A673 (cell line): ENCODE data around the gene C5orf15. TPM values are rescaled to one million over a fixed set of nuclear protein-coding genes. Genes with fewer than 3 reads are reported as not detected.

Experiments used
- BruUV-seq: library from RNA; stranded (reverse); fragments of 400-500 nt; replicated peaks from 2 replicates; lab custom pipeline; 2021; lab: Mats Ljungman, UMichigan
- CTCF ChIA-PET: fragments of 300-600 bp; sonication (Branson Sonifier 250); formaldehyde crosslinking; loops from one replicate; lab custom pipeline; 2022; ENCODE audit warnings: antibody characterized with exemption; lab: Charles Lee
- POLR2A ChIA-PET: fragments of 300-600 bp; sonication (Branson Sonifier 250); formaldehyde crosslinking; loops from one replicate; lab custom pipeline; 2022; ENCODE audit warnings: antibody characterized with exemption; ENCODE audit not compliant: low non-redundant PET; lab: Charles Lee
- DNase-seq: peaks from one replicate; pipeline ENCODE4 v3.0.0-alpha.2; 2015; ENCODE audit warnings: low spot score
- H3K27ac ChIP-seq: fragments of 200-600 bp; sonication (generic); 2 replicates; pipeline ENCODE4 v1.5.1; 2016; ENCODE audit warnings: mixed run types, low read depth, mild to moderate bottlenecking, mixed read lengths, antibody characterized with exemption, low read length; ENCODE audit not compliant: poor library complexity, severe bottlenecking
- H3K27me3 ChIP-seq: fragments of 200-600 bp; sonication (generic); replicated peaks from 2 replicates; pipeline ENCODE4 v1.6.1; 2017; ENCODE audit warnings: mixed run types, low read depth, mild to moderate bottlenecking, mixed read lengths, antibody characterized with exemption, low read length; ENCODE audit not compliant: insufficient read depth, poor library complexity
- H3K36me3 ChIP-seq: fragments of 200-600 bp; sonication (generic); 2 replicates; pipeline ENCODE4 v1.6.1; 2016; ENCODE audit warnings: mixed run types, mild to moderate bottlenecking, mixed read lengths, antibody characterized with exemption, low read length; ENCODE audit not compliant: insufficient read depth, poor library complexity, severe bottlenecking
- H3K4me1 ChIP-seq: fragments of 200-600 bp; sonication (generic); 2 replicates; pipeline ENCODE4 v1.6.1; 2017; ENCODE audit warnings: mixed run types, mild to moderate bottlenecking, mixed read lengths, antibody characterized with exemption, low read length; ENCODE audit not compliant: insufficient read depth, poor library complexity, severe bottlenecking
- H3K4me3 ChIP-seq: fragments of 200-600 bp; sonication (generic); 2 replicates; pipeline ENCODE4 v1.5.1; 2016; ENCODE audit warnings: low read depth, mixed run types, mild to moderate bottlenecking, mixed read lengths, low read length; ENCODE audit not compliant: poor library complexity, severe bottlenecking
- H3K9me3 ChIP-seq: fragments of 200-600 bp; sonication (generic); 2 replicates; pipeline ENCODE4 v1.6.1; 2016; ENCODE audit warnings: mixed run types, low read depth, mild to moderate bottlenecking, mixed read lengths, antibody characterized with exemption, low read length; ENCODE audit not compliant: poor library complexity, severe bottlenecking
- CTCF ChIP-seq: fragments of 300-800, 200-600 bp; sonication (generic); conservative IDR thresholded peaks from 2 replicates; pipeline ENCODE4 v1.5.1; 2017; ENCODE audit warnings: low read depth, mild to moderate bottlenecking, antibody characterized with exemption, low read length, moderate library complexity, mixed read lengths
- EZH2 ChIP-seq: fragments of 200-600 bp; sonication (generic); IDR thresholded peaks from 2 replicates; pipeline ENCODE4 v1.6.1; 2017; ENCODE audit warnings: borderline replicate concordance, low read depth, mild to moderate bottlenecking, mixed read lengths, antibody characterized with exemption, low read length; ENCODE audit not compliant: poor library complexity, severe bottlenecking
- intact Hi-C: fragments of 100-400 bp; cut with micrococcal nuclease; formaldehyde crosslinking; loops from one replicate; pipeline ENCODE4 v1.10.0; 2022; ENCODE audit not compliant: unreplicated experiment
- total RNA-seq: library from RNA; stranded (reverse); gene quantifications from 2 replicates; pipeline ENCODE4 v1.2.3, GENCODE V29; 2021

The C5orf15 gene
- total RNA-seq, 1 experiment from 2014 or later, result 40.8 TPM

GRCh38 chr5:133983674-133984073 lies 15.2 kb upstream of the C5orf15 start:
- peaks cover 68% of the 10 kb centered on the region for H3K36me3 ChIP-seq
- ChIA-PET CTCF (no interaction called here), POLR2A (no interaction called here)
- H3K27ac ChIP-seq, result no peak overlapping the region
- H3K9me3 ChIP-seq, result no peaks in the 10 kb centered on the region
- peaks cover 29% of the 10 kb centered on the region for H3K4me1 ChIP-seq
- no peak for DNase-seq
- H3K4me3 ChIP-seq, result no peak overlapping the region
- TF ChIP-seq CTCF, result no peak
- TF ChIP-seq EZH2, result no peak
- no TSS peak for BruUV-seq
- intact Hi-C loops, result no loop called here
- no peaks in the 10 kb centered on the region for H3K27me3 ChIP-seq

- Histone ChIP-seq H3K27ac (no peak overlapping the region), H3K4me3 (no peak overlapping the region), H3K9me3 (no peaks in the 10 kb centered on the region), H3K36me3 (peaks cover 70% of the 10 kb centered on the region), H3K27me3 (no peaks in the 10 kb centered on the region), H3K4me1 (peaks cover 35% of the 10 kb centered on the region)
- ChIA-PET CTCF (interaction anchor here (0.6 kb wide), 2 partner anchors 15 to 85 kb away, joined by 3 read pairs; no protein-coding TSS in a partner anchor), POLR2A (no interaction called here)
- no peak for DNase-seq
- intact Hi-C loops, result no loop called here
- no peak for TF ChIP-seq EZH2
- TF ChIP-seq CTCF, result 0 out of 2 replicates have a peak, but pooled peaks have one; percentile 20
- no TSS peak for BruUV-seq
These were observed 13.3 kb upstream of the C5orf15 start for GRCh38 chr5:133981714-133982113.

- intact Hi-C loops, result no loop called here
- Histone ChIP-seq H3K36me3 (peaks cover 76% of the 10 kb centered on the region), H3K4me1 (peaks cover 24% of the 10 kb centered on the region), H3K27ac (peak overlapping the region; percentile 52), H3K9me3 (no peaks in the 10 kb centered on the region), H3K27me3 (no peaks in the 10 kb centered on the region), H3K4me3 (no peak overlapping the region)
- ChIA-PET POLR2A (interaction anchor here (0.7 kb wide), 1 partner anchor 392 kb away, joined by 3 read pairs; no protein-coding TSS in a partner anchor), CTCF (interaction anchor here (0.5 to 1.2 kb wide), 2 partner anchors 16 to 234 kb away, joined by 3 read pairs; no protein-coding TSS in a partner anchor)
- DNase-seq, result no peak
- BruUV-seq, result no TSS peak
- TF ChIP-seq EZH2 (no peak), CTCF (no peak)
These were observed 12.2 kb upstream of the C5orf15 start for GRCh38 chr5:133980652-133981051.
